ENCODE measurements around the gene GADD45B. TPM values are rescaled to one million over a fixed set of nuclear protein-coding genes. Genes with fewer than 3 reads are reported as not detected.

Gene GADD45B
- total RNA-seq, 1 experiment from 2014 or later: 23.8 TPM

DNA sequence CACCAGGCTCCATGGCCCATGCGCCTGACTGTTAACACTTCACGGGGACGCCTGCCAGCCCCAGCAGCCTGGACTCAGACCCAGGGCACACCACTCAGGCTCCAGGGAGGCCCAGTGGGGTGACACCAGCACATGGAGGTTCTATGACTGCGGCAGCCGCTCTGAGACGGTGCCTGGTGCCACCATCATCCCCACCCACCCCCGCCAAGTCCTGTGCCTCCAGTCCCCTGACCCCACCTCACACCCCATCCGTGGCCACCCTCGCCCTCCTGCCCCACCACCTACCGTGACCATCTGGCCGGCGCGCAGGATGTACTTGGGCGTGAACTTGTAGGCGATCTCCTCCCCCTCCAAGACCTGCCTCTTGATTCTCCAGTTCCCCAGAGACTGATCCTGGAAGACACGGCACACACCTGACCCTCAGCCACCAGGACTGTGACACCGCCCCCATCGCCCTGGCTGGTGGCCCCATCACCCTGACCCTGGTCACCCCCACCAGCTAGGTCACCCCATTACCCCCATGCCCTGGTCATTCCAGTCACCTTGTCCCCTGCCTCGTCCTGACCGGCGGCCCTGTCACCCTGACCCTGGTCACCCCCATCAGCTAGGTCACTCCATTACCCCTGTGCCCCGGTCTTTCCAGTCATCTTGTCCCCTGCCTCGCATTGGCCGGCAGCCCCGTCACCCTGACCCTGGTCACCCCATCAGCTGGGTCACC lies 43.6 kb upstream of the GADD45B start:
- POLR2A ChIA-PET: no interaction called here
- TF ChIP-seq, protein P1, sequence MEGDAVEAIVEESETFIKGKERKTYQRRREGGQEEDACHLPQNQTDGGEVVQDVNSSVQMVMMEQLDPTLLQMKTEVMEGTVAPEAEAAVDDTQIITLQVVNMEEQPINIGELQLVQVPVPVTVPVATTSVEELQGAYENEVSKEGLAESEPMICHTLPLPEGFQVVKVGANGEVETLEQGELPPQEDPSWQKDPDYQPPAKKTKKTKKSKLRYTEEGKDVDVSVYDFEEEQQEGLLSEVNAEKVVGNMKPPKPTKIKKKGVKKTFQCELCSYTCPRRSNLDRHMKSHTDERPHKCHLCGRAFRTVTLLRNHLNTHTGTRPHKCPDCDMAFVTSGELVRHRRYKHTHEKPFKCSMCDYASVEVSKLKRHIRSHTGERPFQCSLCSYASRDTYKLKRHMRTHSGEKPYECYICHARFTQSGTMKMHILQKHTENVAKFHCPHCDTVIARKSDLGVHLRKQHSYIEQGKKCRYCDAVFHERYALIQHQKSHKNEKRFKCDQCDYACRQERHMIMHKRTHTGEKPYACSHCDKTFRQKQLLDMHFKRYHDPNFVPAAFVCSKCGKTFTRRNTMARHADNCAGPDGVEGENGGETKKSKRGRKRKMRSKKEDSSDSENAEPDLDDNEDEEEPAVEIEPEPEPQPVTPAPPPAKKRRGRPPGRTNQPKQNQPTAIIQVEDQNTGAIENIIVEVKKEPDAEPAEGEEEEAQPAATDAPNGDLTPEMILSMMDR (IDR thresholded peaks at IDR 0.05; ENCODE audit: insufficient read depth in 1 of 2, low read depth in 1 of 2, low read length in 1 of 2, severe bottlenecking in 1 of 2, unreplicated experiment in 1 of 2): no peak
- Histone ChIP-seq H3K9me3 (no peaks in the 10 kb centered on the region), H3K4me3 (ENCODE audit: low read depth, low read length) (no peak overlapping the region), H3K4me1 (peaks cover 14% of the 10 kb centered on the region), H3K36me3 (ENCODE audit: control insufficient read depth, insufficient read depth, low read length) (0 out of 2 replicates have a peak, but pooled peaks cover 2% of the 10 kb centered on the region), H3K27me3 (replicated peaks; ENCODE audit: control insufficient read depth, insufficient read depth, low read length) (no peaks in the 10 kb centered on the region)
- no peaks in the 10 kb centered on the region for H3K9me3 Mint-ChIP-seq (ENCODE audit: unreplicated experiment)
- H3K4me1 Mint-ChIP-seq (ENCODE audit: low read depth, unreplicated experiment): peaks cover 5% of the 10 kb centered on the region
- no TSS peak for BruUV-seq (replicated peaks)
- H3K27me3 Mint-ChIP-seq (ENCODE audit: insufficient read depth, unreplicated experiment): no peaks in the 10 kb centered on the region
- H3K27ac Mint-ChIP-seq (ENCODE audit: unreplicated experiment): no peak overlapping the region
- H3K4me3 Mint-ChIP-seq (ENCODE audit: unreplicated experiment): no peak overlapping the region
- CTCF ChIA-PET: no interaction called here
- DNase-seq: no peak
- peaks cover 67% of the 10 kb centered on the region for H3K36me3 Mint-ChIP-seq (ENCODE audit: insufficient read depth, unreplicated experiment)
- intact Hi-C loops (cut with micrococcal nuclease; ENCODE audit: unreplicated experiment): no loop called here

DNA sequence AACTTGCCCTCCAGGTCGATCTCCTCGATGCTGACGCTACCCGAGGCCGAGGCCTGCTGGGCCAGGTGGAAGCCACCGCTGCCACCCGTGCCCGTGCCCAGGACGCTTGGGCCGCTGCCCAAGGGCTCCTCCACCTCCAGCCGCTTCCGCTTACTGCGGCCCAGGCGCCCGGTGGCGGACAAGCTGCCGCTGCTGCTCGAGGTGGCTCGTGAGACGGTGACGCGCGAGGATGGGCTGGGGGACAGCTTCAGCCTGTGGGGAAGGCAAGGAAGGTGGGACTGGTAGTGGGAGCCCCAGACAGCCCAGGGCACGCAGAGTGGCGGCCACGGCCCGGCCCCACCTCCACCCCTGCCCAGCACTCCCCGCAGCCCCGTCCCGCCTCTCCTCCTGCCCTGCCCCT lies 42.1 kb upstream of the GADD45B start:
- Mint-ChIP-seq H3K36me3 (ENCODE audit: insufficient read depth, unreplicated experiment) (peaks cover 65% of the 10 kb centered on the region), H3K27ac (ENCODE audit: unreplicated experiment) (no peak overlapping the region), H3K9me3 (ENCODE audit: unreplicated experiment) (no peaks in the 10 kb centered on the region), H3K4me1 (ENCODE audit: low read depth, unreplicated experiment) (no peaks in the 10 kb centered on the region), H3K27me3 (ENCODE audit: insufficient read depth, unreplicated experiment) (no peaks in the 10 kb centered on the region), H3K4me3 (ENCODE audit: unreplicated experiment) (no peak overlapping the region)
- no peak for DNase-seq
- no peaks in the 10 kb centered on the region for H3K9me3 ChIP-seq
- intact Hi-C loops (cut with micrococcal nuclease; ENCODE audit: unreplicated experiment): no loop called here
- CTCF ChIA-PET: interaction anchor here (0.5 kb wide), 1 partner anchor 1641 kb away, joined by 5 read pairs; no protein-coding TSS in a partner anchor
- no TSS peak for BruUV-seq (replicated peaks)
- H3K4me3 ChIP-seq (ENCODE audit: low read depth, low read length): no peak overlapping the region
- POLR2A ChIA-PET: no interaction called here
- 0 out of 2 replicates have a peak, but pooled peaks cover 5% of the 10 kb centered on the region for H3K4me1 ChIP-seq
- 0 out of 2 replicates have a peak, but pooled peaks cover 2% of the 10 kb centered on the region for H3K36me3 ChIP-seq (ENCODE audit: control insufficient read depth, insufficient read depth, low read length)
- H3K27me3 ChIP-seq (replicated peaks; ENCODE audit: control insufficient read depth, insufficient read depth, low read length): no peaks in the 10 kb centered on the region
- TF ChIP-seq, protein P1 (IDR thresholded peaks at IDR 0.05; ENCODE audit: insufficient read depth in 1 of 2, low read depth in 1 of 2, low read length in 1 of 2, severe bottlenecking in 1 of 2, unreplicated experiment in 1 of 2): no peak

DNA sequence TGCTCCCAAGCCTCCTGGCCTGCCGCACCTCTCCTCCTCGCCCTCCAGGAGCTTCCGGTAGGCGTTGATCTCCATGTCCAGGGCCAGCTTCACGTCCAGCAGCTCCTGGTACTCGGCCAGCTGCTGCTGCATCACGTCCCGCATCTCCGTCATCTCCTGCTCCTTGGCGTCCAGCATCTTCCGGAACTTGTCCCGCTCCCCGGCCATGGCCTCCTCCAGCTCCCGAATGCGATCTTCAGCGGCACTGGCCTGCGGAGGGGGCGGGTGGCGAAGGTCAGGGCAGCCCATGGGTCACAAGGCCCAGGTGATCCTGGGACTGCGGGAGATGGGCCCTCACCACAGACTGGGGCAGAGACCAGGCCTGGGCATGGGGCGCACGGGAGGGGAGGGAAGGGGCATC lies 41.7 kb upstream of the GADD45B start:
- H3K4me1 Mint-ChIP-seq (ENCODE audit: low read depth, unreplicated experiment): no peaks in the 10 kb centered on the region
- H3K27me3 Mint-ChIP-seq (ENCODE audit: insufficient read depth, unreplicated experiment): no peaks in the 10 kb centered on the region
- 0 out of 2 replicates have a peak, but pooled peaks cover under 1% of the 10 kb centered on the region for H3K4me1 ChIP-seq
- H3K9me3 Mint-ChIP-seq (ENCODE audit: unreplicated experiment): no peaks in the 10 kb centered on the region
- no peak for DNase-seq
- TF ChIP-seq, protein P1 (IDR thresholded peaks at IDR 0.05; ENCODE audit: insufficient read depth in 1 of 2, low read depth in 1 of 2, low read length in 1 of 2, severe bottlenecking in 1 of 2, unreplicated experiment in 1 of 2): no peak
- H3K4me3 Mint-ChIP-seq (ENCODE audit: unreplicated experiment): peak overlapping the region; percentile 4
- H3K27ac Mint-ChIP-seq (ENCODE audit: unreplicated experiment): no peak overlapping the region
- H3K9me3 ChIP-seq: no peaks in the 10 kb centered on the region
- peaks cover 61% of the 10 kb centered on the region for H3K36me3 Mint-ChIP-seq (ENCODE audit: insufficient read depth, unreplicated experiment)
- intact Hi-C loops (cut with micrococcal nuclease; ENCODE audit: unreplicated experiment): no loop called here
- H3K36me3 ChIP-seq (ENCODE audit: control insufficient read depth, insufficient read depth, low read length): 0 out of 2 replicates have a peak, but pooled peaks cover 2% of the 10 kb centered on the region
- BruUV-seq (replicated peaks): TSS peak; percentile 30
- H3K27me3 ChIP-seq (replicated peaks; ENCODE audit: control insufficient read depth, insufficient read depth, low read length): no peaks in the 10 kb centered on the region
- POLR2A ChIA-PET: no interaction called here
- no peak overlapping the region for H3K4me3 ChIP-seq (ENCODE audit: low read depth, low read length)
- CTCF ChIA-PET: interaction anchor here (0.5 kb wide), 1 partner anchor 1640 kb away, joined by 5 read pairs; no protein-coding TSS in a partner anchor

Data from Caco-2 (cell line).